Omental fat pad (tissue), 4 donors: ENCODE measurements around the gene RPTN. TPM values are rescaled to one million over a fixed set of nuclear protein-coding genes. Genes with fewer than 3 reads are reported as not detected.

Experiments
- ATAC-seq: fragments of 150-250 bp; one replicate; pipeline ENCODE4 v1.9.1; 2016; ENCODE audit warnings: mild to moderate bottlenecking, moderate library complexity; ENCODE audit not compliant: low FRiP score
- DNase-seq: peaks from one replicate; pipeline ENCODE4 v3.0.0-alpha.2; 2019; ENCODE audit warnings: low spot score
- CTCF ChIP-seq, 3 donors: fragments of 450-650 bp; IDR thresholded peaks; one replicate each; pipeline ENCODE4 v1.5.1; 2016 to 2017; ENCODE audit warnings: antibody characterized with exemption in 3 of 3, mild to moderate bottlenecking in 3 of 3, moderate library complexity in 2 of 3
- total RNA-seq, 4 donors: library from RNA; depleted of rRNA; stranded (reverse); fragments of >200 nt; gene quantifications; one replicate each; pipeline ENCODE4 v1.1.0, GENCODE V29; 2016

The RPTN gene
- total RNA-seq, 4 donors from 2014 or later = not detected

- no peak for TF ChIP-seq CTCF (IDR thresholded peaks at IDR 0.05)
- DNase-seq (no peak), ATAC-seq (no peak)
Measured at GRCh38 chr1:152112101-152112884, 46.7 kb downstream of the RPTN start.

- no peak for ATAC-seq
Measured at GRCh38 chr1:152111515-152111968, 47.5 kb downstream of the RPTN start.

GRCh38 chr1:152110860-152111514, 48.0 kb downstream of the RPTN start:
- DNase-seq (no peak), ATAC-seq (peak; percentile 51)
- TF ChIP-seq CTCF (IDR thresholded peaks at IDR 0.05) = no peak

More at GRCh38 chr1:152111515-152111968, 47.5 kb downstream of the RPTN start:
- DNase-seq = no peak
- TF ChIP-seq CTCF (IDR thresholded peaks at IDR 0.05) = no peak

- DNase-seq = no peak
- TF ChIP-seq CTCF (IDR thresholded peaks at IDR 0.05) = no peak
- peak; percentile 29 for ATAC-seq
Measured at GRCh38 chr1:152110365-152110859, 48.6 kb downstream of the RPTN start.

GRCh38 chr1:152109998-152110294, 49.1 kb downstream of the RPTN start:
- no peak for DNase-seq
- TF ChIP-seq CTCF (IDR thresholded peaks at IDR 0.05) = no peak
- no peak for ATAC-seq

GRCh38 chr1:152109231-152109997, 49.6 kb downstream of the RPTN start:
- no peak for DNase-seq
- TF ChIP-seq CTCF (IDR thresholded peaks at IDR 0.05) = no peak
- ATAC-seq = no peak
